HEK293 (cell line): ENCODE results near the gene SPATA16.

ENCODE experiments used
- CTCF ChIA-PET: fragments of 350-600 bp; formaldehyde crosslinking; extraction: SDS; loops from one replicate; lab custom pipeline; 2021; ENCODE audit warnings: antibody characterized with exemption; lab: Yijun Ruan, JAX
- POLR2A ChIA-PET: fragments of 300-600 bp; formaldehyde crosslinking; extraction: SDS; loops from one replicate; lab custom pipeline; 2020; ENCODE audit warnings: antibody characterized with exemption, inconsistent platforms; lab: Yijun Ruan, JAX
- H3K27ac ChIP-seq: fragments of 200-500 bp; sonication (Bioruptor generic); 2 replicates; pipeline ENCODE4 v1.5.1; 2014; ENCODE audit warnings: low read depth, low read length, control low read depth, inconsistent platforms; ENCODE audit errors: extremely low read depth
- H3K36me3 ChIP-seq, 2 experiments: fragments of 200-500 bp in 1 of 2; sonication (Bioruptor generic) in 1 of 2; 1 replicate in 1 of 2; 2 replicates in 1 of 2; pipeline ENCODE4 v1.5.1; 2014 to 2017; ENCODE audit warnings: inconsistent platforms in 2 of 2, low read length in 2 of 2; ENCODE audit not compliant: control insufficient read depth in 2 of 2, insufficient read depth in 1 of 2
- H3K4me1 ChIP-seq: fragments of 200-500 bp; sonication (Bioruptor generic); 2 replicates; pipeline ENCODE4 v1.5.1; 2014; ENCODE audit warnings: mild to moderate bottlenecking, low read length, inconsistent platforms; ENCODE audit not compliant: control insufficient read depth, insufficient read depth
- H3K4me3 ChIP-seq: 2 replicates; pipeline ENCODE4 v1.5.1; 2011; ENCODE audit warnings: low read depth, mild to moderate bottlenecking, control low read depth, low read length, moderate library complexity
- H3K9me3 ChIP-seq: fragments of 200-500 bp; sonication (Bioruptor generic); 2 replicates; pipeline ENCODE4 v1.5.1; 2014; ENCODE audit warnings: low read depth, low read length, inconsistent platforms; ENCODE audit not compliant: control insufficient read depth, insufficient read depth
- KLF8 ChIP-seq: fragments of 450-650 bp; formaldehyde crosslinking; IDR thresholded peaks from 2 replicates; pipeline ENCODE4 v1.5.1; 2016; ENCODE audit warnings: missing biosample characterization, missing genetic modification characterization
- SP2 ChIP-seq: fragments of 450-650 bp; formaldehyde crosslinking; IDR thresholded peaks from 2 replicates; pipeline ENCODE4 v1.5.1; 2016; ENCODE audit warnings: missing biosample characterization, missing genetic modification characterization
- SP3 ChIP-seq: fragments of 450-650 bp; formaldehyde crosslinking; IDR thresholded peaks from 2 replicates; pipeline ENCODE4 v1.5.1; 2016; ENCODE audit warnings: missing biosample characterization, missing genetic modification characterization
- YY1 ChIP-seq: fragments of 450-650 bp; formaldehyde crosslinking; IDR thresholded peaks from 2 replicates; pipeline ENCODE4 v1.5.1; 2018; ENCODE audit warnings: missing biosample characterization, missing genetic modification characterization
- ZBTB21 ChIP-seq: fragments of 450-650 bp; formaldehyde crosslinking; IDR thresholded peaks from 2 replicates; pipeline ENCODE4 v1.5.1; 2017; ENCODE audit warnings: missing biosample characterization, missing genetic modification characterization
- ZNF184 ChIP-seq: fragments of 450-650 bp; IDR thresholded peaks from 2 replicates; pipeline ENCODE4 v1.5.1; 2018; ENCODE audit warnings: missing biosample characterization, mild to moderate bottlenecking, missing genetic modification characterization
- ZNF248 ChIP-seq: fragments of 450-650 bp; formaldehyde crosslinking; IDR thresholded peaks from 2 replicates; pipeline ENCODE4 v1.5.1; 2017; ENCODE audit warnings: missing biosample characterization, missing genetic modification characterization
- ZNF302 ChIP-seq: fragments of 450-650 bp; formaldehyde crosslinking; IDR thresholded peaks from 2 replicates; pipeline ENCODE4 v1.5.1; 2016; ENCODE audit warnings: missing biosample characterization, missing genetic modification characterization, low read depth
- ZNF366 ChIP-seq: fragments of 450-650 bp; formaldehyde crosslinking; conservative IDR thresholded peaks from 2 replicates; pipeline ENCODE4 v1.5.1; 2016; ENCODE audit warnings: missing biosample characterization, missing genetic modification characterization
- ZNF530 ChIP-seq: fragments of 450-650 bp; formaldehyde crosslinking; IDR thresholded peaks from 2 replicates; pipeline ENCODE4 v1.5.1; 2016; ENCODE audit warnings: low read depth, missing biosample characterization, missing genetic modification characterization
- ZNF558 ChIP-seq: fragments of 450-650 bp; formaldehyde crosslinking; IDR thresholded peaks from 2 replicates; pipeline ENCODE4 v1.5.1; 2016; ENCODE audit warnings: missing biosample characterization, missing genetic modification characterization
- ZNF626 ChIP-seq: fragments of 450-650 bp; sonication (Bioruptor Pico); formaldehyde crosslinking; IDR thresholded peaks from 2 replicates; pipeline ENCODE4 v1.5.1; 2018; ENCODE audit warnings: missing biosample characterization, missing genetic modification characterization, inconsistent platforms
- ZNF707 ChIP-seq: fragments of 450-650 bp; formaldehyde crosslinking; IDR thresholded peaks from 2 replicates; pipeline ENCODE4 v1.5.1; 2016; ENCODE audit warnings: missing biosample characterization, missing genetic modification characterization
- TF ChIP-seq, protein P1 (sequence below): fragments of 450-650 bp; formaldehyde crosslinking; IDR thresholded peaks from 2 replicates; pipeline ENCODE4 v1.5.1; 2016; ENCODE audit warnings: missing biosample characterization, missing genetic modification characterization
- TF ChIP-seq, protein P2 (sequence below): fragments of 450-650 bp; formaldehyde crosslinking; IDR thresholded peaks from 2 replicates; pipeline ENCODE4 v1.5.1; 2016; ENCODE audit warnings: missing biosample characterization, missing genetic modification characterization
- TF ChIP-seq, protein P3 (sequence below): fragments of 450-650 bp; IDR thresholded peaks from 2 replicates; pipeline ENCODE4 v1.5.1; 2018; ENCODE audit warnings: missing biosample characterization, mild to moderate bottlenecking, missing genetic modification characterization
- TF ChIP-seq, protein P4 (sequence below): fragments of 450-650 bp; formaldehyde crosslinking; IDR thresholded peaks from 2 replicates; pipeline ENCODE4; 2016; ENCODE audit warnings: missing biosample characterization, missing genetic modification characterization
- TF ChIP-seq, protein P5 (sequence below): sonication (generic); formaldehyde crosslinking; IDR thresholded peaks from 2 replicates; pipeline ENCODE4 v1.8.1; 2022; ENCODE audit warnings: mild to moderate bottlenecking, moderate library complexity, missing genetic modification reagents
- TF ChIP-seq, protein P6 (sequence below): fragments of 450-650 bp; formaldehyde crosslinking; IDR thresholded peaks from 2 replicates; pipeline ENCODE4 v1.5.1; 2016; ENCODE audit warnings: missing biosample characterization, missing genetic modification characterization

SPATA16 gene

DNA sequence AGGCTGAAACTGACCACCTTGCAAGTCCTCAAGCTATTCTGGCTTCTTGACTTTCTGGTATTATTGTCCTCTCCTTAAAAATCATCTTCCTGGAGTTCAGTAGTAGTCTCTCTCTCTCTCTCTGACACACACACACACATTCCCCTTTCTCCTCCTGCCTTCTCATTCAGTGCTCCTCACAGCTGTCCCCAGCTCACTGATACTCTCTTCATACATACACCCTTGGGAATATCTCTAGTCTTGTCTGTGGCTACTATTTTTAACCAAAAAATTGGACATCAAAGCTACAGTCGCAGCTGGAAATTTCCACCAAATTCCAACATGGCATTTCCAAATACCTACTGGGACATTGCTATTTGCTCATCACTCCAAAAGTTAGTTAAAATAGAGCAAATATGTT lies 211.6 kb downstream of the SPATA16 start (continued):
- no peak for TF ChIP-seq ZNF707
- no peak for TF ChIP-seq YY1 (tag by site-specific recombination)
- TF ChIP-seq, protein P1, sequence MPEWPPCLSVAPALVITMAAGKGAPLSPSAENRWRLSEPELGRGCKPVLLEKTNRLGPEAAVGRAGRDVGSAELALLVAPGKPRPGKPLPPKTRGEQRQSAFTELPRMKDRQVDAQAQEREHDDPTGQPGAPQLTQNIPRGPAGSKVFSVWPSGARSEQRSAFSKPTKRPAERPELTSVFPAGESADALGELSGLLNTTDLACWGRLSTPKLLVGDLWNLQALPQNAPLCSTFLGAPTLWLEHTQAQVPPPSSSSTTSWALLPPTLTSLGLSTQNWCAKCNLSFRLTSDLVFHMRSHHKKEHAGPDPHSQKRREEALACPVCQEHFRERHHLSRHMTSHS (tag by site-specific recombination) = no peak

DNA sequence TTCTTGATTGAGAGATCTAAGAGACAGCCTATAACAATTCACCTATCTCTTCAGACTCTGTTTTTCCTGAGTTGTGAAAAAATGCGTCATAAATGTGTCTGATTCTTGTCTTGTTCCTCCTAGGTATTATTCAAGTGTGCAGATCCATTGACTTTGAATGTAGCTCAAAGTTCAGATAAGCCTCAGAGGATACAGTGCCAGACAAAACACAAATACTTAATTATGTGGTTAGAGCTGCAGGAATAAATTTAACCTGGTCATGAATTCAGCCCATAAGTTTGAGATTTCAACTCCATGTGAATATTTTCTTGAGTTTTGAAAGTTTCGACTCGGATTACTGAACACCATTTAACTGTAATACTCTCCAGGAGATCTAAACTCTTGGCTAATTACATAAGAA lies 216.5 kb downstream of the SPATA16 start:
- POLR2A ChIA-PET = no interaction called here
- no peak overlapping the region for H3K27ac ChIP-seq
- H3K36me3 ChIP-seq = no peaks in the 10 kb centered on the region
- no peaks in the 10 kb centered on the region for H3K9me3 ChIP-seq
- CTCF ChIA-PET = interaction anchor here (0.6 kb wide), 1 partner anchor 73 kb away, joined by 3 read pairs; no protein-coding TSS in a partner anchor
- TF ChIP-seq SP3 (tag by site-specific recombination) = no peak
- no peak for TF ChIP-seq ZNF366
- TF ChIP-seq, protein P2, sequence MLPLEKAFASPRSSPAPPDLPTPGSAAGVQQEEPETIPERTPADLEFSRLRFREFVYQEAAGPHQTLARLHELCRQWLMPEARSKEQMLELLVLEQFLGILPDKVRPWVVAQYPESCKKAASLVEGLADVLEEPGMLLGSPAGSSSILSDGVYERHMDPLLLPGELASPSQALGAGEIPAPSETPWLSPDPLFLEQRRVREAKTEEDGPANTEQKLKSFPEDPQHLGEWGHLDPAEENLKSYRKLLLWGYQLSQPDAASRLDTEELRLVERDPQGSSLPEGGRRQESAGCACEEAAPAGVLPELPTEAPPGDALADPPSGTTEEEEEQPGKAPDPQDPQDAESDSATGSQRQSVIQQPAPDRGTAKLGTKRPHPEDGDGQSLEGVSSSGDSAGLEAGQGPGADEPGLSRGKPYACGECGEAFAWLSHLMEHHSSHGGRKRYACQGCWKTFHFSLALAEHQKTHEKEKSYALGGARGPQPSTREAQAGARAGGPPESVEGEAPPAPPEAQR (tag by site-specific recombination) = no peak
- TF ChIP-seq, protein P3, sequence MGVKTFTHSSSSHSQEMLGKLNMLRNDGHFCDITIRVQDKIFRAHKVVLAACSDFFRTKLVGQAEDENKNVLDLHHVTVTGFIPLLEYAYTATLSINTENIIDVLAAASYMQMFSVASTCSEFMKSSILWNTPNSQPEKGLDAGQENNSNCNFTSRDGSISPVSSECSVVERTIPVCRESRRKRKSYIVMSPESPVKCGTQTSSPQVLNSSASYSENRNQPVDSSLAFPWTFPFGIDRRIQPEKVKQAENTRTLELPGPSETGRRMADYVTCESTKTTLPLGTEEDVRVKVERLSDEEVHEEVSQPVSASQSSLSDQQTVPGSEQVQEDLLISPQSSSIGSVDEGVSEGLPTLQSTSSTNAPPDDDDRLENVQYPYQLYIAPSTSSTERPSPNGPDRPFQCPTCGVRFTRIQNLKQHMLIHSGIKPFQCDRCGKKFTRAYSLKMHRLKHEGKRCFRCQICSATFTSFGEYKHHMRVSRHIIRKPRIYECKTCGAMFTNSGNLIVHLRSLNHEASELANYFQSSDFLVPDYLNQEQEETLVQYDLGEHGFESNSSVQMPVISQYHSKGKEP (tag by site-specific recombination) = no peak
- TF ChIP-seq, all 188 proteins: peak for 0
- Histone ChIP-seq H3K4me1 (no peaks in the 10 kb centered on the region; the same call in 1 of the 2 replicates), H3K4me3 (no peak overlapping the region)

DNA sequence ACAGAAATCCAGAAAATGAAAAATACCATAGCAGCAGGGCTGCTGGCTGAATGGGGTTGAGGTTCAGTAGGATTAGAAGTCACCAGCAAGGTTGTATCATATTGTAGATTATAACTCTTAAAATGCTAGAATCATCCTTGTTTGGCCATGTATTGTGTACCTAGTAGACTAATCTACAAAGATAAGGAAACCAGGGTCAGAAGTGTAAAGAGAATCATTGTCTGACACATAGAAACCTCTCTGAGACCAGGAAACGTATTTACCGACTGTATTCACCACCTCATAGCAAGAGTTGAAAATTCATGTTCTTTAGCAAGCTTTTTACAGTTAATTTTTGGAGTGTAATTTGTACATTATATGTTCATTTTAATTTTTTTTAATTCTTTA lies 221.7 kb downstream of the SPATA16 start:
- TF ChIP-seq ZNF302 (tag by site-specific recombination) (no peak), SP2 (tag by site-specific recombination) (no peak), ZNF530 (tag by site-specific recombination) (no peak), ZNF248 (tag by site-specific recombination) (no peak), ZNF558 (tag by site-specific recombination) (no peak), ZNF626 (no peak), ZBTB21 (tag by site-specific recombination) (no peak), ZNF184 (tag by site-specific recombination) (no peak), KLF8 (tag by site-specific recombination) (no peak)
- TF ChIP-seq, protein P4, sequence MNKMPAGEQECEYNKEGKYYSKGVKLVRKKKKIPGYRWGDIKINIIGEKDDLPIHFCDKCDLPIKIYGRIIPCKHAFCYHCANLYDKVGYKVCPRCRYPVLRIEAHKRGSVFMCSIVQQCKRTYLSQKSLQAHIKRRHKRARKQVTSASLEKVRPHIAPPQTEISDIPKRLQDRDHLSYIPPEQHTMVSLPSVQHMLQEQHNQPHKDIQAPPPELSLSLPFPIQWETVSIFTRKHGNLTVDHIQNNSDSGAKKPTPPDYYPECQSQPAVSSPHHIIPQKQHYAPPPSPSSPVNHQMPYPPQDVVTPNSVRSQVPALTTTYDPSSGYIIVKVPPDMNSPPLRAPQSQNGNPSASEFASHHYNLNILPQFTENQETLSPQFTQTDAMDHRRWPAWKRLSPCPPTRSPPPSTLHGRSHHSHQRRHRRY = no peak
- TF ChIP-seq, protein P5, sequence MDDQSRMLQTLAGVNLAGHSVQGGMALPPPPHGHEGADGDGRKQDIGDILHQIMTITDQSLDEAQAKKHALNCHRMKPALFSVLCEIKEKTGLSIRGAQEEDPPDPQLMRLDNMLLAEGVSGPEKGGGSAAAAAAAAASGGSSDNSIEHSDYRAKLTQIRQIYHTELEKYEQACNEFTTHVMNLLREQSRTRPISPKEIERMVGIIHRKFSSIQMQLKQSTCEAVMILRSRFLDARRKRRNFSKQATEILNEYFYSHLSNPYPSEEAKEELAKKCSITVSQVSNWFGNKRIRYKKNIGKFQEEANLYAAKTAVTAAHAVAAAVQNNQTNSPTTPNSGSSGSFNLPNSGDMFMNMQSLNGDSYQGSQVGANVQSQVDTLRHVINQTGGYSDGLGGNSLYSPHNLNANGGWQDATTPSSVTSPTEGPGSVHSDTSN (CRISPR knock-in tag) = no peak
- TF ChIP-seq, protein P6, sequence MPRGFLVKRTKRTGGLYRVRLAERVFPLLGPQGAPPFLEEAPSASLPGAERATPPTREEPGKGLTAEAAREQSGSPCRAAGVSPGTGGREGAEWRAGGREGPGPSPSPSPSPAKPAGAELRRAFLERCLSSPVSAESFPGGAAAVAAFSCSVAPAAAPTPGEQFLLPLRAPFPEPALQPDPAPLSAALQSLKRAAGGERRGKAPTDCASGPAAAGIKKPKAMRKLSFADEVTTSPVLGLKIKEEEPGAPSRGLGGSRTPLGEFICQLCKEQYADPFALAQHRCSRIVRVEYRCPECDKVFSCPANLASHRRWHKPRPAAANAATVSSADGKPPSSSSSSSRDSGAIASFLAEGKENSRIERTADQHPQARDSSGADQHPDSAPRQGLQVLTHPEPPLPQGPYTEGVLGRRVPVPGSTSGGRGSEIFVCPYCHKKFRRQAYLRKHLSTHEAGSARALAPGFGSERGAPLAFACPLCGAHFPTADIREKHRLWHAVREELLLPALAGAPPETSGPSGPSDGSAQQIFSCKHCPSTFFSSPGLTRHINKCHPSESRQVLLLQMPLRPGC (tag by site-specific recombination) = no peak
- ChIA-PET POLR2A (no interaction called here), CTCF (no interaction called here)
- H3K36me3 ChIP-seq = no peaks in the 10 kb centered on the region
- no peak overlapping the region for H3K4me3 ChIP-seq
- no peak overlapping the region for H3K27ac ChIP-seq
- H3K4me1 ChIP-seq = peaks cover 16% of the 10 kb centered on the region
- no peaks in the 10 kb centered on the region for H3K9me3 ChIP-seq
